ENCODE data around the gene CSN2.
"Not testable (repeated sequence)": the region's sequence is repeated elsewhere in the genome, so short reads cannot be mapped to it uniquely, and the experiment has no call there.

Gene CSN2

DNA sequence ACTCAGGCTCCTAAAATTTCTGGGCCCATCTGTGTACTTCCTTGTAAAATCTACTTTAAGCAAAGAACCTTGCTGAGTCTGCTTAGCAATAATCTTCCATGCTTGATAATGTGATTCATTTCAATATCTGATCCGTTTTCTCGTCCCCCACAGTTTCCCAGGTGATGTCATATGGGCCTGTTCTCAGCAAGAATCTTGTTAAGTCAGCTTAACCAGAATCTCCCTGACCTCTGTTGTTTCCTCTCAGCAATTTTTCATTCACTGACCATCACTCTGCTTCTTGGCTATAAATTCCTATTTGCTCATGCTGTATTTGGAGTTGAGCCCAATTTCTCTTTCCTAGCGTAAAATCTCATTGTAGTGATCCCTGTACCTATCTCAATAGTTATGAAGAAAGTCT is 13.9 kb downstream of the CSN2 start:
- DNase-seq (ENCODE audit: extremely low read depth, low read depth) = no peak
- TF ChIP-seq, protein P1, sequence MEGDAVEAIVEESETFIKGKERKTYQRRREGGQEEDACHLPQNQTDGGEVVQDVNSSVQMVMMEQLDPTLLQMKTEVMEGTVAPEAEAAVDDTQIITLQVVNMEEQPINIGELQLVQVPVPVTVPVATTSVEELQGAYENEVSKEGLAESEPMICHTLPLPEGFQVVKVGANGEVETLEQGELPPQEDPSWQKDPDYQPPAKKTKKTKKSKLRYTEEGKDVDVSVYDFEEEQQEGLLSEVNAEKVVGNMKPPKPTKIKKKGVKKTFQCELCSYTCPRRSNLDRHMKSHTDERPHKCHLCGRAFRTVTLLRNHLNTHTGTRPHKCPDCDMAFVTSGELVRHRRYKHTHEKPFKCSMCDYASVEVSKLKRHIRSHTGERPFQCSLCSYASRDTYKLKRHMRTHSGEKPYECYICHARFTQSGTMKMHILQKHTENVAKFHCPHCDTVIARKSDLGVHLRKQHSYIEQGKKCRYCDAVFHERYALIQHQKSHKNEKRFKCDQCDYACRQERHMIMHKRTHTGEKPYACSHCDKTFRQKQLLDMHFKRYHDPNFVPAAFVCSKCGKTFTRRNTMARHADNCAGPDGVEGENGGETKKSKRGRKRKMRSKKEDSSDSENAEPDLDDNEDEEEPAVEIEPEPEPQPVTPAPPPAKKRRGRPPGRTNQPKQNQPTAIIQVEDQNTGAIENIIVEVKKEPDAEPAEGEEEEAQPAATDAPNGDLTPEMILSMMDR (IDR thresholded peaks at IDR 0.05; ENCODE audit: low read depth, low read length) = no peak

DNA sequence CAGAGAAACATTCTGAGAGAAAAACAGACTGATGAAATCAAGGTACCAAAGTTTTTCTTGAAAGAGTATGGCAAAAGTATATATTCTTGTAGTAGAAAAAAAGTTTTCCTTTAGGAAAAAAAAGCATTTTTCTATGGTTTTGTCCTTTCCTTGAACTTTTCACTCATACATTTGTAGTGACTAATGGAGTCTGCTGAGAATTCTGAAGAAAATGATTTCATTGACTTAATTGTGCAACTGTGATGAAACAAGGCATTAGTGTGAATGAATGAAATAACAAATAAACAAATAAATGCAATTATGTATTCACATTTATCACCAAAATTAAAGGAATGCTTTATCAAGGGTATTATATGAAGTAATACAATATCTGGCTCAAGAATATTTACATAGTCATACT is 29.0 kb downstream of the CSN2 start:
- no peak for DNase-seq (ENCODE audit: extremely low read depth, low read depth)

GRCh38 chr4:69934150-69934549 is 31.4 kb downstream of the CSN2 start:
- DNase-seq (ENCODE audit: extremely low read depth, low read depth) = no peak
- TF ChIP-seq, protein P1 (IDR thresholded peaks at IDR 0.05; ENCODE audit: low read depth, low read length) = no peak

More for the DNA sequence above, 29.0 kb downstream of the CSN2 start:
- TF ChIP-seq, protein P1 (IDR thresholded peaks at IDR 0.05; ENCODE audit: low read depth, low read length) = no peak

DNA sequence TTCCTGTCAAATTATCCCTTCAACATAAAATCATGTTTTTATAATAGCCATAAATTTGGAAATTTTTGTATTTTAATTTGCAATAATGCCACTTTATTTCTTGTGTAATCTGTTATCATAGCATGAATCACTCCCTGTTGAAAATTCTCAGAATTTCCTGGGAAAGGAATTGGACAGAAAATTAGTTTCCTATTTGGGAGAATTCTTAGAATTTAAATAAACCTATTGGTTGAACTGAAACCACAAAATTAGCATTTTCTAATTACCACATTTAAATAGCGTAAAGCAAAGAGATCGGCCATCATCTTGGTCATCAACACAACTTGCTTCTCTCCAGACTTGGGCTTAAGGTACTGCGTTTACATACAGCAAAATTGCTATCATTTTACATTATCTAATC is 34.8 kb downstream of the CSN2 start, which contains the start of gene CSN1S1:
TSS of gene CSN1S1 (plus strand) at position 301 of the 400 bp plus-strand sequence. CDS start 1,488 bp downstream, outside the sequence.
- TF ChIP-seq, protein P1 (IDR thresholded peaks at IDR 0.05; ENCODE audit: low read depth, low read length) = no peak
- no peak for DNase-seq (ENCODE audit: extremely low read depth, low read depth)

DNA sequence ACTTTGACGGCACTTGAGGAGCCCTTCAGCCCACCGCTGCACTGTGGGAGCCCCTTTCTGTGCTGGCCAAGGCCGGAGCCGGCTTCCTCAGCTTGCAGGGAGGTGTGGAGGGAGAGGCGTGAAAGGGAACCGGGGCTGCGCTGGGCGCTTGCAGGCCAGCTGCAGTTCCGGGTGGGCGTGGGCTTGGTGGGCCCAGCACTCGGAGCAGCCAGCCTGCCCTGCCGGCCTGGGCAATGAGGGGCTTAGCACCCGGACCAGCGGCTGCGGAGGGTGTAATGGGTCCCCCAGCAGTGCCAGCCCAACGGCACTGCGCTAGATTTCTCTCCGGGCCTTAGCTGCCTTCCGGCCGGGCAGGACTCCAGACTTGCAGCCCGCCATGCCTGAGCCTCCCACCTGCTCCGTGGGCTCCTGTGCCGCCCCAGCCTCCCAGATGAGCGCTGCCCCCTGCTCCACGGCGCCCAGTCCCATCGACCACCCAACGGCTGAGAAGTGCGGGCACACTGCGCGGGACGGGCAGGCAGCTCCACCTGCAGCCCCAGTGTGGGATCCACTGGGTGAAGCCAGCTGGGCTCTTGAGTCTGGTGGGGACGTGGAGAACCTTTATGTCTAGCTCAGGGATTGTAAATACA is 41.6 kb downstream of the CSN2 start:
- DNase-seq (ENCODE audit: extremely low read depth, low read depth) = not testable (repeated sequence)

DNA sequence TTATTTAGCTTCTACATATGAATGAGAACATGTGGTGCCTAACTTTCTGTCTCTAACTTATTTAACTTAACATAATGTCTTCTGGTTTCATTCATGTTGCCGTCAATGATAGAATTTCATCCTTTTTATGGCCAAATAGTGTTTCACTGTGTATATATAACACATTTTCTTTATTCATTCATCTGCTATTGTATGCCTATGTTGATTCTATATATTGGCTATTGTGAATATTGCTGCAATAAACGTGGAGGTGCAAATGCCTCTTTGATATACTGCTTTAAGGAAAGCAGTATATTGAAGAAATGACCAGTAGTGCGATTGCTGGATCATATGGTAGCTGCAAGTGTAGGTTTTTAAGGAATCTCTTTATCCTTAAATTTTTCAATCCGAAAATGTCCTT is 44.7 kb downstream of the CSN2 start:
- no peak for DNase-seq (ENCODE audit: extremely low read depth, low read depth)
- TF ChIP-seq, protein P1 (IDR thresholded peaks at IDR 0.05; ENCODE audit: low read depth, low read length) = no peak

DNA sequence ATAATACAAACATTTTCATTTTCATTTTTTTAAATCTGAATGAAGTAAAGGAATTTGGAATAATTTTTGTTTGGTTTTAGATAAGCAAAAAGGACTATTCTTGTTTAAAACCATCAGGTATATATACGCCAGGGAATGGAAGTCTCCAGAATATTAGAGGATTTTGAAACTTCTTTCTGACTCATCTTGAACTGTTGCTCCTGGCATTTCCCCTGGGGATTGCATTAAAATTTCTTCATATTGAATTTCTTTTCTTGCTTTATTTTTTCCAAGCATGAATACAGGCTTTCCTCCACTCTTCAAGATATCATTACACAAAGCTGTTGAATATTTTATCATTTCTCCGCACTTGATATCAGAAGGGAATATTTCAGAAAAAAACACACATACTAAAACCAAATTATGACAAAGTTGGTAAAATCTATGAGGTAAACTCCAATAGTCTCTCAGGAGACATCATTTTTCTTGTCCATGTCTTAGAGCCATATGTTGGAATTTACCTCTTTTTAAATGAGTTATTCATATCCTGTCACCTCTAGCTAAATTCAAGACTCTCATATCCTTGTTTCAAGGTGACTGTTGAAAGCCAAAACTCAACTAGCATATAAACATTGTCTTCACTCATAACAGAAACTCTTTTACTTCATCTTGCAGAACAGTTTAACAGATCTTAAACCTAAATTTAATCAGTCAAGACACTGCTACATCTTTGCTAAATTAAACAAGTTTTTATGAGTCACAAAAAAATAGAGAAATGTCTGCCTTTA is 55.3 kb downstream of the CSN2 start:
- TF ChIP-seq, protein P1 (IDR thresholded peaks at IDR 0.05; ENCODE audit: low read depth, low read length) = no peak

More for the DNA sequence above, 55.3 kb downstream of the CSN2 start:
- DNase-seq (ENCODE audit: extremely low read depth, low read depth) = peak; percentile 16

All from AG09319 (cell line).